NCI-H2029 treated with DMSO at 0.1 percent for 48 hours (cell line): ENCODE measurements around the gene SDF2L1.
"Not testable (repeated sequence)": the region's sequence is repeated elsewhere in the genome, so short reads cannot be mapped to it uniquely, and the experiment has no call there.

Experiments used
- DNase-seq: peaks from one replicate; lab custom pipeline; 2025; lab: John Stamatoyannopoulos, UW

Gene SDF2L1

DNA sequence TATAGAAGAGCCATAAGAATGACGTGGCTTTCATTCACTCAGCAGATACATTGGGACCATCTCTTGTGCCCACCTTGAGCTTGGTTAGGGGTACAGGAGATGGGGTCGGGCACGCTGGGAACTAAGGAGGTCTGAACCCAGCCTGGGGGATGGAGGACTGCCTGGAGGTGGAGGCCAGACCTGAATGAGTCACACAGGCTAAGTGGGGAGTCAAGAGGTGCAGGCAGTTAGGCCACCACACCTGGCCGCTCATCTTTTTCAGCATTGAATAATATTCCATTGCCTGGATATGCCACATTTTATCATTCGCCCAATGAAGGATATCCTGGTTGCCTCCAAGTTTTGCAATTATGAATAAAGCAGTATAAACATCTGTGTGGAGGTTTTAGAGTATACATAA lies 19.9 kb downstream of the SDF2L1 start:
- no peak for DNase-seq

DNA sequence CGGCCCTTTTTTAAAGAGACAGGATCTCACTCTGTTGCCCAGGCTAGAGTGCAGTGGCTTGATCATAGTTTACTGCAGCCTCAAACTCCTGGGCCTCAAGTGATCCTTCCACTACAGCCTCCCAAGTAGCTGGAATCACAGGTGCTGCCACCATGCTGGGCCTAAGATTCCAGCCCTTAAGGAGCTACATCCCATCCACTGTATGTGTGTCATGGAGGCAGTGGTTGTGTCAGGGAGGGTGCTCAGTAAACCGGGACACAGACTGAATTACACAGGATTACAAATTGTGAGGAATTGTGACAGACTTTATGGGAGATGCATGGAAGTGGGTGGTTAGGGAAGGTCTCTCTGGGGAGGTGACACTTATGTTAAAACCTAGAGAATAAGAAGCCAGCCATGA lies 21.6 kb downstream of the SDF2L1 start:
- no peak for DNase-seq

DNA sequence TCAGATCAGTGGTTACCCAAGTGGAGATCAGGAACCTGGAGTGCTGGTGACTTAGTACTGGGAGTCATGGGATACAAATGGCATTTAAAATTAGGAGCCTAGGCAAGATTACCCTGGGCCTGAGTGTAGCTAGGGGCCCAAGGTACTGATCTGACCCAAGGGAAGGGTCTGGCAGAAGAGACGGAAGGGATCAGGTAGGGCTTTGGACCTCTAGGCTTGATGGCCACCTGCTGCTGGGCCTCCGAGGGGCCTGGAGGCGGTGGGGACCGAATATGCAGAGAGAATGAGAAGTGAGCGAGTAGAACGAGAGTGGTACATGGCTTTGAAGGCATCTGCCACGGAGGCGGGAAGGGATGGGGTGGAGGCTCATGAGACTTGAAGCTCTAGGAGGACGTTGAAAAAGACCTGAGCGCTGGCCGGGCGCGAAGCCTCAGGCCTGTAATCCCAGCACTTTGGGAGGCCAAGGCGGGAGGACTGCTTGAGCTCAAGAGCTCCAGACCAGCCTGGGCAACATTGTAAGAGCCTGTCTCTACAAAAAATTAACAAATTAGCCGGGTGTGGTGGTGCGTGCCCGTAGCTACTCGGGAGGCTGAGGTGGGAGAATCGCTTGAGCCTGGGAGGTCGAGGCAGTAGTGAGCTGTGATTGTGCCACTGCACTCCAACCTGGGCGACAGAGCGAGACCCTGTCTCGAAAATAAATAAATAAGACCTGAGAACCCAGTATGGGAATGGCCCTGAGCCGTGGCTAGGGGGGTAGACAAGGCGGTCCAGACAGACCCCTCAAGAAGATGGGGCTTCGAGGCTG lies 23.1 kb downstream of the SDF2L1 start:
- no peak for DNase-seq

DNA sequence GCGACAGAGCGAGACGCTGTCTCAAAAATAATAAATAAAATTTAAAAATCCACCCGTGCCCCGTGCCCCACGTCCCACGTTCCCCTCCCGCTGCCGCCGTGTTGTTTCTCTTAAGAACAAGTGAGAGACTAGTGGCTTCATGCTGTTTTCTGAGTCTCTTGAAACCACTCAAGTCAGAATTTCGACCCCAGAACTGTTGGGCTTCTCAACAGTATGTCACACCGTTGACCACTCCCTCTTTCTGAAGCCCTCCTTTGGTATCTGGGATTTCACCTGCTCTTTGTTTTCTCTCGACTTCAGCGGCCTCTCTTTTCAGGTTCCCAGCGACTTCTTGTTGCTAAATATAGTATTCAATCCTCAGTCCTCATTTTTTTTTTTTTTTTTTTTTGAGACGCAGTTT lies 24.7 kb downstream of the SDF2L1 start:
- DNase-seq, result no peak

DNA sequence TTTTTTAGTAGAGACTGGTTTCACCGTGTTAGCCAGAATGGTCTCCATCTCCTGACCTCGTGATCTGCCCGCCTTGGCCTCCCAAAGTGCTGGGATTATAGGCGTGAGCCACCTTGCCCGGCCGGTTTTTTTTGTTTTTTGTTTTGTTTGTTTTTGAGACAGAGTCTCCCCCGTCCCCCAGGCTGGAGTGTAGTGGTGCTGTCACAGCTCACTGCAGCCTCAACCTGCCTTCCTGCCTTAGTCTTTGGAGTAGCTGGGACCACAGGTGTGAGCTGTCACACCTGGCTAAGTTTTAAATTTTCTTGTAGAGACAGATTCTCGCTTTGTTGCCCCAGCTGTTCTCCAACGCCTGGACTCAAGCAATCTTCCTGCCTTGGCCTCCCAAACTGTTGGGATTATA lies 26.9 kb downstream of the SDF2L1 start:
- no peak for DNase-seq

DNA sequence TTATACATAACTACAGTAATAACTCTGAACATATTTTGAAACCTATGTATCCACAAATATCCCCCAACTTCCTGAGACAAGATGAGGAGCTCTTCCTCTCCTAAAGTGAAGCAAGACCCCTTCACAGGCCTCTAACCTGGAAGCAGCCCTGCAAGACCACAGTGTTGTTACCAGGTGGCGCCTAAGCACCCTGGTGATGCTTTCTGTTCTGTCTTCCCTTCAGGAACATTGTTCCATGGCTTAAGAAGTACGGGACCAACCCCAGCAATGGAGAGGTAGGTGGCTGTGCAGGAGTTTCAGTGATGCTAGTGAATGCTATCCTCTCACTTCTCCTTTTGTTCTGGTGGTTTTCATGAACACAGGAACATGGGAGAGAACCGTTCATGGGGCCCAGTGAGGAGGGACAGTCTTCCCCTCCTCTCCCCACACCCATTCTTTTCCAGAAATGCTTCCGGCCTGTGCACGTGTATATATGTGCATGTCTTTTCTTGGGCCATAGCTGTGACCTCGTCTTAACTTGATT lies 30.1 kb downstream of the SDF2L1 start:
- no peak for DNase-seq

DNA sequence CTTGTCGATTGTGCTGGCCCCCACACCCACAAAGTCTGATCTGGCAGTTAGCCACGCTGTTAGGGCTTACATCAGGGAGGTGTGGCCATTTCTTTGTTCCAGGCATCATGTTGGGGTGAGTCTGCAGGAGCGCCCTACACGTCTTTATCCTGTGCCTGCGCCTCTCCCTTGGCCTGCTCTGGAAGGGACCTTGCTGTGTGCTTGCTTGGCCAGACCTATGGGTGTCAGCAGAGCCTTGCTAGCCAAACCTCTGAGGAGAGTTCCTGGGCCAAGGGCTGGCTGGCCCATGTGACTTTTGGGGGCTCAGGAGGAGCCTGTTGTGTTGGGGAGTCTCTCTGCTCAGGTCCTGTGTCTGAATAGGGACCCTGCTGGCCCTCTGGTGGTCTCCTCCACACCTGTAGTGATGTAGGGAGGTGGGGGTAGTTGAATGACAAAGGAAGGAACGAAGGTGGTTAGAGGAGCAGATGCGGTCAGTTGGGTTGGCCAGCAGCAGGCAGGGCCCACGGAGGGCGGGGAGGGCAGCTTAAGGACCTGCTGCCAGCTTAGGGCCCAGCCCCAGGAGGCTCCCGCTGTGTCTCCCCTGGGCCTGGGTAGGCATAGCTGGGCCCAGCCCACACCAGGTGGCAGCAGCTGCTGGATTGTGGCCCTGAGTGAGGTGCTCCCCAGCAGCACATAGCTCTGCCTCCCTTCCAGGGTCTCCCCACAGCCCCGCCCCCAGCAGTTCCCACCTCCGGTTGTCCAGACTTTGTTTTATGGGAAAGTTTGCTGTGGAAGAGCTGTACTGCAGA lies 31.6 kb downstream of the SDF2L1 start:
- DNase-seq, result no peak

DNA sequence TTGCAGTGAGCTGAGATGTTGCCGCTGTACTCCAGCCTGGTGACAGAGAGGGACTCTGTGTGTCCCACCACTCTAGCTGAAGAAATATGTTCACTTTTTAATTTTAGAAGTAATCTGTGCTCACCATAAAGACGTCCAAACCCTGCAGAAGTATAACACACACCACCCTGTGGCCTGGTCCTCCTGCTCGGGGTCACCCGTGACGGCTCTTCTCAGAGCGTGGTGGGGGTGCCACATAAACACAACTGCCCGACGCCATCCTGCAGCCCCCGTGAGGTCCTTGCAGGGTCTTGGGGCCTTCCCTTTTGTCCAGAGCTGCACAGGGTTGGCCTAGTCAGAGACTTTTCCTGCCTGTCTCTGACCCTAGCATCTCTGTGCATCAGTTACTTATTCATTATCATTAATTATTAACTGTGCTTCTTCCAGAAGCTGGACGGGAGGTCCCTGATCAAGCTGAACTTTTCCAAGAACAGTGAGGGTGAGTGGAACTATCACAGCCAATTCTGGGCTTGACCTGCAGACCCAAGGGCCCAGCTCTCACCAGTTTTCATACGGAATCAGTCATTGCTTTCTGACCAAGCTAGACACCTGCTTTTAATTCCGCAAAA lies 32.6 kb downstream of the SDF2L1 start:
- DNase-seq, result no peak

DNA sequence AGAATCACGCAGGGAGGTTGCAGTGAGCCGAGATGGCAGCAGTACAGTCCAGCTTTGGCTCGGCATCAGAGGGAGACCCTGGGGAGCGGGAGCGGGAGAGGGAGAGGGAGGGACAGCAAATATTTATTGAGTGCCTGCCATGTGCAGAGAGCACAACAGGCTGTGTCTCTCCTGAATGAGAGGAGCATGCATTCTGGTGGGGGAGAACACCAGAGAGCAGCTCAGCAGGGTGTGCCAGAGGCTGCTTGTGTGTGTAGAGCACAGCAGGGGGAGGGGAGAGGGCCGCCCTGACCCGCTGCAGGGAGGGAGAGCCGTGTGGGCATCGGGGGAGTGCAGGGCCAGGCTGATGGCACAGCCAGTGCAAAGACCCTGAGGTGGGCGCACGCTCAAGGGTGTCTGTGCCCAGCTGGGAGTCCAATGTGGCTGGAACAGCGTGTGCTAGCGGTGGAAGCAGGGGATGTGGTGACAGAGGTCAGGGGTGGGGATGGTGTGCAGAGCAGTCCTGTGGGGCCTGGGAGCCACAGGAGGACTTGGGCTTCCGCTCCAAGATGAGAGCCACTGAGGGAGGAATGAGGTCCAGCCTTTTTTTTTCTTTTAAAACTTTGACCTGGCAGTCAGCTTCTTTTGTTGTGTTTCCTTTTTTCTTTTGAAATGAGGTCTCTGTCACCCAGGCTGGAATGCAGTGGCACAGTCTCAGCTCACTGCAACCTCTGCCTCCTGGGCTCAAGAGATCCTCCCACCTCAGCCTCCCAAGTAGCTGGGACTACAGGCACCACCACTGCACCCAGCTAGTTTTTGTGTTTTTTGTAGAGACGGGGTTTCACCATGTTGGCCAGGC lies 35.7 kb downstream of the SDF2L1 start:
- DNase-seq, result no peak

DNA sequence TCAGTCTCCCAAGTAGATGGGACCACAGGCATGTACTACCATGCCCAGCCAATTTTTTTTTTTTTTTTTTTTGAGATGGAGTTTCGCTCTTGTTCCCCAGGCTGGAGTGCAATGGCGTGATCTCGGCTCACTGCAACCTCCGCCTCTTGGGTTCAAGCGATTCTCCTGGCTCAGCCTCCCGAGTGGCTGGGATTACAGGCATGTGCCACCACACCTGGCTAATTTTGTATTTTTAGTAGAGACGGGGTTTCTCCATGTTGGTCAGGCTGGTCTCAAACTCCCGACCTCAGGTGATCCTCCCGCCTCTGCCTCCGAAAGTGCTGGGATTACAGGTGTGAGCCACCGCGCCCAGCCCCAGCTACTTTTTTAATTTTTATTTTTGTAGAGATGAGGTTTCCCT lies 36.7 kb downstream of the SDF2L1 start:
- not testable (repeated sequence) for DNase-seq

DNA sequence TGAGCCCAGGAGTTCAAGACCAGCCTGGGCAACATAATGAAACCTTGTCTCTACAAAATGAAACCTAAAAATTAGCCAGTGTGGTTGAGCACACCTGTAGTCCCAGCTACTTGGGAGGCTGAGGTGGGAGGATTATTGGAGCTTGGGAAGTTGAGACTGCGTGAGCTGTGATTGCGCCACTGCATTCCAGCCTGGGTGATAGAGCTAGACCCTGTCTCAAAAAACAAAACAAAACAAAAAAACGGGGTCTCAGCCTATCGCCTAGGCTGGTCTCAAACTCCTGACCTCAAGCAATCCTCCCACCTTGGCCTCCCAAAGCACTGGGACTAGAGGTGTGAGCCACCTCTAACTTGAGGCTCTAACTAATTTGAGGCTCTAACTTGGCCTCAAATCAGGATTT lies 37.3 kb downstream of the SDF2L1 start:
- DNase-seq, result no peak

DNA sequence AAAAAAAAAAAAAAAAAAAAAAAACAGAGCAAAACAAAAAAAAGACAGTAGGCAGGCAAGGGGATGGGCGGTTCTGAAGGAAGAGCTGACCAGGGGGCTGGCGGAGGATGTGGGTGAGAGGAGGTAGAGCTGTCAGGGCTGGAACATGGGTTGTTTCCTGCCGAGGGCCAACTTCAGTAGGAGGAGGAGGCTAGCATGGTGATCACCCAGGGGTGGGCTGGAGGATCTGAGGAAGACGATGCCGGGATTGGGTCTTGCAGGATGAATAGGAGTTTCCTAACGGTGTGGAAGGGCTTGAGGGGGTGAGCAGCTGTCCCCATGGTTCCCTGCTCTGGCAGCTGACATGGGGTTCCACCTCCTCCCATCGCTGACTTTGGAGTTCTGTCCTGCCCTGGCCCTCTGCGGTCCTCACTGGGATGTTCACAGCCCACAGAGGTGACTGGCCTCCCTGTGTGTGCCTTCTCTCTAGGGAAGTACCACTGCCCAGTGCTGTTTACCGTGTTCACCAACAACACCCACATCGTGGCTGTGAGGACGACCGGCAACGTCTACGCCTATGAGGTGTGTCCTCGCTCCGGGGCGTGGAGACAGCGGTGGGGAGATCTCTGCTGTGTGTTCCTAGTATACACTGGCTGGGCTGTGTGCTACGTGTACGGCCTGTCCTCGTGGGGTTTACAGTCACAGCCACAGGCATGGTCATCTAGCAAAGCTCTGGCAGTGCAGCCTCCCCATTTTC lies 38.9 kb downstream of the SDF2L1 start:
- DNase-seq, result no peak

DNA sequence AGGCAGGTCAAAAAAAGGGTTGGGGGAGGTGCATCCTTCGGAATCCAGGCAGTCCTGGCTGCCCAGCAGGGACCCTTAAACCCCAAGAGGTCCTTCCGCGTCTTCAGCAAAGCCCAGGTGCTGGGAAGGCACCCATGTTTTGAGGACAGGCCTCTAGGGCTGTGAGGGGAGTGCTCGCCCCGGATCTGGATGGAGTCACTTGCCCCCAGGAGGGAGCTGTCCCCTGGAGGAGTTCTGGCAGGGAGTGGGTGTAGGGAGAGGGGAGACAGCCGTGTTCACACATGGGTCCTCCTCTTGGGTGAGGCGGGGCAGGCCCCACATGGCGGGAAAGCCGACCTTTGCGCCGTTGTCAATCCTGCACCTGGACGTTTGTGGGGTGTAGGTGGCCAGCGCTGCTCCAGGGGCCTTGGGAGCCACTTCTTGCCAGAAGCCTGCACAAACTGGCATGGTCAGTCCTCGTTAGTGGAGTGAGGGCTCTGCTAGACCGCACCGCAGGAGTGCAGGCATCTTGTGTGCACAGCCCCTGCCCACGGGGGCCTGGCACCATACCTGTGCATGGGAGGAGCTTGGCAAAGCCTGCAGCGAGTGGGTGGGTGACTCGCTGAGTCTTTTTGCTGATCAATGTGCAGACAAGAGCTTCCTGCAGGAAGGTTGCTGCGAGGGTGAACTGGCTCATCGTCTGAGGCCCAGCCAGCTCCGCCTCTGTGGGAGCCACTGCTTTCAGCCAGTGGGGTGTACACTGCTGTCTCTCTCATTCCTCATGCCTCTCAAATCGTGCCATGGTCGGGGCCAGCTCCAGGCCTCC lies 39.7 kb downstream of the SDF2L1 start:
- no peak for DNase-seq

DNA sequence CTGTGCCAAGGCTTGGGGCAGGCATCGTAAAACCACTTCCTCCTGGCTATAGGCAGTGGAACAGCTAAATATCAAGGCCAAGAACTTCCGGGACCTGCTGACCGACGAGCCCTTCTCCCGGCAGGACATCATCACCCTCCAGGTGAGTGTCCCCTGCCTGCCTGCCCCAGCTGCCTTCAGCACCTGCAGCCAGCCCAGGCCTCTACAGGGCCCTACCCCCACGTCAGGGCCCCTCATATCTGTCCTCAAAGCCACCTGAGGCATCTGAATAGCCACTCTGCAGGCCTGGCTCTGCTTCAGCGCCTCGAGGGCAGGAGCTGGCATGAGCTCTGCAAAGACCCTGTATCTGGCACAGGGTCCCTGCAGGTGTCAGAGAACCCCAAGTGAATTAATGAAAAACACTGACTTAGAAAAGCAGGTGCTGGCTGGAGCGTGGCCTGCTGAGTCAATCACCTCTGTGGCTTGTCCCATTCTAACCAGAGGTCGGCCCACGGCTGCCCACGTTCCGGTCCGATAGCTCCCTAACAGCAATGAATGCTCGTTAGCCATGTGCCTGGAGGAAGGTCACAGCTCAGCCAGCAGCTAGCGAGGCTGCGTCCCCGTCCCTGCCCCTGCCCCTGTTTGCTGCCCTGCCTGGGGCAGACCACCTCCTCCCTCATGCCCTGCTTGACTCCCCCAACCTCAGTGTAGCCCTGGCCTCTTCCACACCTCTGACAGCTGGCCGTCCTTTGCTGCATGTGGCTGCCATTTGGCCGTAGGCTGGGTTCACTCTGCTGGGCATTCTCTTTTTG lies 40.5 kb downstream of the SDF2L1 start:
- no peak for DNase-seq

DNA sequence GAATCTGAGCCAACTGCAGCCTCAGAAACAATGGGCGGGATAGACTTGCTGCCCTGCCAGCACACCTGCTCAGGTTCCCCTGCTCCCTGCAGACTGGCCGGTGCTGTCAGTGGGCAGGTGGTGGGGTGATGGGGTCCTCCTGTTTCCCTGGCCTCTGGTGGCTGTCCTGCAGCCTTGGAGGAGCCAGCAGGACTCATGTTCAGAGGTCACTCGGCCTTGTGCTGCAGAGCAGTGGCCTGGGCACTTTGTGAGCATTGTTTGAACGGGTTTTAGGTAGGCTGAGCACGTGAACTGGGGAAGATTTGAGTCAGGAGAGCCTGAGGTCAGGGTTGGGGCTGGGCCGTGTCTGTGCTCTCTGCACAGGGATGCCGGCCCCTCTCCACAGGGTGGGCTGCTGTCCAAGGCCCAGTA lies 41.3 kb downstream of the SDF2L1 start:
- DNase-seq, result no peak

DNA sequence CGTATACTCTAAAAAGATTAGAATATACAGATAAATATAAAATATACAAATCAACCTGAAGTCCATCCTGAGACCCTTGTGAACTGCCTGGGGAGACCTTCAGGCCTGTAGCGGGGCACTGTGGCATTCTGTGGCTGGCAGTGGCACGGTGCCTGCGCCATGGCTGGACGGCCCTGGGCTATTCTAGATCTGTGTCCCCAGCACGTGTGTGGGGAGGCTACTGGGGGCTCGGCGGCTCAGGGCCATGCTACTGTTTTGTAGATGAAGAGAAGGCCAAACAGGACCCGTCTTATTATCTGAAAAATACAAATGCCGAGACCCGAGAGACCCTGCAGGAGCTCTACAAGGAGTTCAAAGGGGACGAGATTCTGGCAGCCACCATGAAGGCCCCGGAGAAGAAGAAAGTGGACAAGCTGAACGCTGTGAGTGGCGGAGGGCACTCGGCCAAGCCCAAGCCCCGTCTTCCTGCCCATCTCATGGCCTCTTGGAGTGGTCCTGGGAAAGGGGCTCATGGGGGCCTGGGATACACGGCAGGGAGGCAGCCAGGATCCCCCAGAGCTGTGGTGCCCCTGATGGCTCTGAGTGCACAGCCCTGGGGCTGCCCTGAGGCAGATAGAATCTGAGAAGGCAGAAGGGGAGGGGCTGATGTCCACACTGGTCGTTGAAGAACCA lies 42.5 kb downstream of the SDF2L1 start:
- DNase-seq, result no peak

DNA sequence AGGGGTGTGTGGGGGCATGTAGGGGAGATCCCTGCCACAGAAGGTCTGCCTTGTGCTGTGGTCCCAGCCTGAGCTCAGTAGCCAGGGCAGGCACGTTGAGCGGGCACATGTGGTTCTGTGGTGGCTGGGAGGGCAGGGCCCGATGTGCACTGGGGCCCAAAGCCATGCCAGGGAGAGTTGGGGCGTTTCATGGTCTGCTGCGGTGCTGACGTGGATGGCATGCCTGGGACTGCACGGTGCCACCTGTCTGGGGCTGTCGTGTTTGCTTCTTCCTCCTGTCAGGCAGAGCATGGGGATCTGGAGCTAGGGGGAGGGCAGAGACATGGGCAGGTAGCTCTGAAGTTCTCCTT lies 43.0 kb downstream of the SDF2L1 start:
- DNase-seq, result no peak

DNA sequence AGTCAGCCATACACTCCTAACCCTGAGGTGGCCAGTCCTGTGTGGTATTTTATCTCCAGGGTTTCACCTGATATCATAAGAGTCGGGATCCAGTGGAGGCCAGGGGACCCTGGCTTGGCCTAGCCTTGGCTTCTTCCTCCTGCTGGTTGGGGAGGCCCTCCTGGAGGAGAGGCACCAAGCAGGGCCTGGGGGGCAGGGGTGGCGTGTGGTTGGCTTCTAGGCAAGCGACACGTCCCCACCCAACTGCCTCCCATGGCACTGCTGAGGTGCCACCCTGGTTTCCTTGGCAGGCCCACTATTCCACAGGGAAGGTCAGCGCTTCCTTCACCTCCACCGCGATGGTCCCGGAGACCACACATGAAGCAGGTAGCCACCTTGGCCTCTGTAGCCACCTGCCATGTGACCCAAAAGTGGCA lies 44.1 kb downstream of the SDF2L1 start:
- DNase-seq, result no peak
